Loucy (cell line): ENCODE data around the gene ARHGAP6.

Experiments used
- EZH2phosphoT487 ChIP-seq: fragments of 200-600 bp; IDR thresholded peaks from 2 replicates; pipeline ENCODE4 v1.6.1; 2018; ENCODE audit warnings: antibody characterized with exemption, mild to moderate bottlenecking, moderate library complexity, borderline replicate concordance
- TF ChIP-seq, protein P1 (sequence below): fragments of 200-600 bp; sonication (generic); conservative IDR thresholded peaks from 2 replicates; pipeline ENCODE4 v1.5.1; 2014; ENCODE audit warnings: mild to moderate bottlenecking, antibody characterized with exemption, low read length

DNA sequence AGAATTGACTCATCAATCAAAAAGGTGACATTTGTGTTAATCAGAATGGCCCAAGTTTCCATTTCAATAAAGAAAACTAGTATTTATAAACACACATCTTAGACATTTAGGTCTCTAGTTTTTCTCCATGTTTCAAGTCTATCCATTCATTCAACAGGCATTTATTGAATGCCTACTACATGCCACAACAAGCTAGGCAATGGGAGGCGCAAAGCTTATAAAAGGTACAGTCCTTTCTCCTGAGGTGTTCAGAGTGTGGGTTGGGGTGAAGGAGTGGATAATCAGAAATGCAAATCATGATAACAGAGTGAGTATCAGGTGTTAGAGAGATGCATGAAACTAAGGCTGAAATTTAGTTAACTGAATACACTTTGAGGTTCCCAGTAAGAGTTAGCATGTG, 476.6 kb downstream of the ARHGAP6 start:
- TF ChIP-seq, protein P1, sequence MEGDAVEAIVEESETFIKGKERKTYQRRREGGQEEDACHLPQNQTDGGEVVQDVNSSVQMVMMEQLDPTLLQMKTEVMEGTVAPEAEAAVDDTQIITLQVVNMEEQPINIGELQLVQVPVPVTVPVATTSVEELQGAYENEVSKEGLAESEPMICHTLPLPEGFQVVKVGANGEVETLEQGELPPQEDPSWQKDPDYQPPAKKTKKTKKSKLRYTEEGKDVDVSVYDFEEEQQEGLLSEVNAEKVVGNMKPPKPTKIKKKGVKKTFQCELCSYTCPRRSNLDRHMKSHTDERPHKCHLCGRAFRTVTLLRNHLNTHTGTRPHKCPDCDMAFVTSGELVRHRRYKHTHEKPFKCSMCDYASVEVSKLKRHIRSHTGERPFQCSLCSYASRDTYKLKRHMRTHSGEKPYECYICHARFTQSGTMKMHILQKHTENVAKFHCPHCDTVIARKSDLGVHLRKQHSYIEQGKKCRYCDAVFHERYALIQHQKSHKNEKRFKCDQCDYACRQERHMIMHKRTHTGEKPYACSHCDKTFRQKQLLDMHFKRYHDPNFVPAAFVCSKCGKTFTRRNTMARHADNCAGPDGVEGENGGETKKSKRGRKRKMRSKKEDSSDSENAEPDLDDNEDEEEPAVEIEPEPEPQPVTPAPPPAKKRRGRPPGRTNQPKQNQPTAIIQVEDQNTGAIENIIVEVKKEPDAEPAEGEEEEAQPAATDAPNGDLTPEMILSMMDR: no peak
- no peak for TF ChIP-seq EZH2phosphoT487
